Lung microvascular endothelial cell (primary cell): ENCODE data around the gene NPHP4. TPM values are rescaled to one million over a fixed set of nuclear protein-coding genes. Genes with fewer than 3 reads are reported as not detected.
"Not testable (repeated sequence)": the region's sequence is repeated elsewhere in the genome, so short reads cannot be mapped to it uniquely, and the experiment has no call there.

Experiments
- DNase-seq, 2 donors: peaks; one replicate each; pipeline versions ENCODE4 v3.0.0 to v3.0.0-alpha.2; 2010; ENCODE audit warnings: low read depth in 2 of 2
- total RNA-seq: library from RNA; depleted of rRNA; stranded (reverse); fragments of >200 nt; gene quantifications from 2 replicates; pipeline ENCODE4 v1.2.1, GENCODE V29; 2014

Gene NPHP4
- total RNA-seq, 1 donor from 2014 or later = 1.4 TPM

DNA sequence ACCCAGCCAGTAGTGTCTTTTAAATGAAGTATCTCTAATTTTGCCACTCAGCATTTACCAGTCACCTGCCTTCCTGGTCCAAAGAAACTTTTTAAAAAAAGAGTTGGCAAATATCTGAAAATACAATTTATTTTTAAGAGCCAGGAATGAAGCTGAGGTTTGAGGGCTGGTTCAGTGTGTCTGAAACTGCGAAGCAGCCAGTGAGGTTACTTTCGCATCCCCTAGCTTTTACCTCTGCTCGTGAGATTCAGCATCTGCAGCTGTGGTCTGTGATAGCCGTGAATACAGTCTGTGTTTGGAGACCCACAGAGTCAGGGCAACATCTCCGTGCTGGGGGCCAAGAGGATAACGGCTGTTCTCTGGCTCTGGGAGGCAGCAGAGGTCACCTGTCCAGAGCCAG lies 32.2 kb upstream of the NPHP4 start:
- no peak for DNase-seq

DNA sequence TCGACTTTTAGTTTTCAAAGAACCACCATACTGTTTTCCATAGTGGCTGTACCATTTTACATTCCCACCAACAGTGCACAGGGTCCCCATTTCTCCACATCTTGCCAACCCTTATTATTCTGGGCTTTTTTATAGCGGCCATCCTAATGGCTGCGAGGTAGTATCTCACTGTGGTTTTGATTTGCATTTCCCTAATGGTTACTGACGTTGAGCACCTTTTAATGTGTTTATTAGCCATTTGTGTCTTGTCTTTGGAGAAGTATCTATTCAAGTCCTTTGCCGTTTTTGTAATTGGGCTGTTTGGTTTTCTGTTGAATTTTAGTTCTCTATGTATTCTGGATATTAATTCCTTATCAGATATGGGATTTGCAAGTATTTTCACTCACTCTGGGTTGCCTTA lies 31.1 kb upstream of the NPHP4 start:
- no peak for DNase-seq

DNA sequence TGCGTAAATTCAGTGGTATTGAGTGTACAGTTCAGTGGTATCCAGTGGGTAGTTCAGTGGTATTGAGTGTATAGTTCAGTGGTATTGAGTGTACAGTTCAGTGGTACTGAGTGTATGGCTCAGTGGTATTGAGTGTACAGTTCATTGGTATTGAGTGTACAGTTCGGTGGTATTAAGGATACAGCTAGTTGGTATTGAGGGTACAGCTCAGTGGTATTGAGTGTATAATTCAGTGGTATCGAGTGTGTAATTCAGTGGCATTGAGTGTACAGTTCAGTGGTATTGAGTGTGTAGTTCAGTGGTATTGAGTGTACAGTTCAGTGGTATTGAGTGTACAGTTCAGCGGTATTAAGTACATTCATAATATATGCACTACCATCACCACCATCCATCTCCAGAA lies 30.0 kb upstream of the NPHP4 start:
- DNase-seq = no peak

DNA sequence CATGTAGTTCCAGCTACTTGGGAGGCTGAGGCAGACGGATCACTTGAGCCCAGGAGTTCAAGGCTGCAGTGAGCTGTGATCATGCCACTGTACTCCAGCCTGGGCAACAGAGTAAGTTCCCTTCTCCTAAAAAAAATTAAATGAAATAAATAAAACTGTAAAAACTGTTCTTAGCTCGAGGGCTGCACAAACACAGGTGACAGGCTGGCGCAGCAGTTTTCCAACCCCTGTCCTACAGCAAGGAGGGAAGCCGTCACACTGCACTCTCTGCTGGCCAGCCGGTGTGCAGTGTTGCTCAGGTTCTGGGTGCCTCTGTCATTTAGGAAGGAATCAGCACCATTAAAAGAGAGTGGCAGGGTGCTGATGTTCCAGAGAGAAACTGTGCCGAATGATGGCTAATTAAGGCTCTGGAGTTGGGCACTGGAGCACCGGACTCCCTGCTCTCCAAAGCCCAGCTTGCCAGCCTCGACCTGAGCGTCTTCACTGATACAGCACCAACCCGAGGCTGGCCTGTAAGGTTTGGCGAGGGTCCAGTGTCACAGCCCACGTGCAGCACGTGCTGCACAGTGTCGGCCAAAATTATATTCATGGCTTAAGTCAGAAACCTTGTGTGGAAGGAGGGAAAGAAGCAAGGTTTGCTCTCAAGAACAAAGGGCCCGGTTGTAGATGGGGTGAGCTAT lies 27.1 kb upstream of the NPHP4 start:
- no peak for DNase-seq

DNA sequence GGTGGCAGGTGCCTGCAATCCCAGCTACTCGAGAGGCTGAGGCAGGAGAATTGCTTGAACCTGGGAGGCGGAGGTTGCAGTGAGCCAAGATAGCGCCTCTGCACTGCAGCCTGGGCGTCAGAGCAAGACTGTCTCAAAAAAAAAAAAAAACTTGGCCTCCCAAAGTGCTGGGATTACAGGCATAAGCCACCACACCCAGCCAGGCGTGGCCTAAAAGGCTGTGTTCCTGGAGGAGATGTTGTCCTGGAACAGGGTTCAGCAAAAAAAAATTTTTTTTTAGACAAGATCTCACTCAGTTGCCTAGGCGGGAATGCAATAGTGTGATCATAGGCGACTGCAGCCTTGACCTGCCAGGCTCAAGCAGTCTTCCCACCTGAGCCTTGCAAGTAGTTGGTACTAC lies 25.4 kb upstream of the NPHP4 start:
- not testable (repeated sequence) for DNase-seq

DNA sequence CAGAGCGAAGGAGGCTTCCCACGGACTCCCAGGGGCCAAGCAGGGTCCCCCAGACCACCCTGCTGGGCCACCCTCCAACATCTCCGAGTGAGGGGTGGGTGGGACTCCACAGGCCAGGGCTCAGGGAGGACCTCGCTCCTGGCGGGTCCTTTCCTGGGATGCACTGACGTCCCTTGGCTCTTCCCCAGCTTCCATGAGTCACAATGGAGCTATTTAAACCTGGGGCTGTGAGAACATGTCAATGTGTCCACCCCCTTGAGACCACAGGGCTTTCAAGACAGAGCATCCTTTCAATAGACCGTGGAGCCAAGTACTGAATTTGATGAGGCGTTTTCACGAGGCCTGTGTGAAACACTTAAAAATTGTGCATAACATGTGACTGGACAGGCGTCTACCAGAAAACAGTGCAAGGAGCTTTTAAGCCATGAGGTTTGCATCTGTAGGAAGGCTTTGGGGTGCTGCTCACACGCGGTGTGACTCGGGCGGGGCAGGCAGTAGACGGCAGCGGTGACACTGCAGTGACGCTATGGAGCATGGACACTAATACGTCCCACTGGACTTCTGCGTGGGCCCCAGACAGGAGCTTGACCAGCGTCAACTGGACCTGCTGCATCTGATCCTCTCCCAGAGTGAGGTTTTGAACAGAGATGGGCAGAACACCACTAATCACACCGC lies 24.1 kb upstream of the NPHP4 start:
- DNase-seq = no peak

DNA sequence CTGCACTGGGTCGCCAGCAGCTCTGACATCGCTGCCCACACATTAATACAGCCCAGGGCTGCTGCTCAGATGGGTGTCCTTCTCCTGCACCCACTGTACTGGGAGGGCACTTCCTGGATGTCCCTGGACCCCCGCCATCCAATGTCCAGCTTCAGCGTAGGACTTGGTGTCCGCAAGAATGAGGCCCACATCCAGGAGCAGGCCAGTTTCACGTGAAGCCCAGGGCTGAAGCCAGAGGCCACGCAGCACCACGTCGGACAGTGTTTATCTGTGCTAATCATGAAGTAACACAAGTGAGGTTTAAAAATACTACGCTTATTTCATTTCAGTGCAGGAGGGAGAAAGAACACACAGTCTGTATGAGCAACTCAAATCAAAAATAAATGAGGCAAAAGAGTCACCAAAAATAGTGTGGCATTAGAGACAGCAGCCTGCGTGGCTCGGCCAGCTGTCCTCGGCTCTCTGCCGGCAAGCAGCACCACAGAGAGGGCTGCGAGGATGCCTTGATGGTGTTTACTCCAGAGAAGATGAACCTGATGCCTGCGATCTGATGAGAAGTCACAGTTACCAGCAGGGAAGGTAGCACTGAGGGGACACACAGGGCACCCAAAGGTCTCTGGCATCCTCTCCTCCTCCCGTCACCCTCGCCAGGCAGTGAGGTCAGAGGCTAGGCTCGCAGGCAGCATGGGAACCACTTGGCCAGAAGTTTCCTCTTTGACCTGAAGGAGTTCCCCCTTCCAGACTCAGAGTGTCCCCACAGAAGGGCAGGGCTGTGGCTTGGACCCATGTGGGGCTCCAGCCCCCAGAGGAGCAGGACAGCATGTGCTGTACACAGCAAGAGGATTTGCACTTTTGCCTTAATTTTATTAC lies 22.1 kb upstream of the NPHP4 start:
- no peak for DNase-seq

DNA sequence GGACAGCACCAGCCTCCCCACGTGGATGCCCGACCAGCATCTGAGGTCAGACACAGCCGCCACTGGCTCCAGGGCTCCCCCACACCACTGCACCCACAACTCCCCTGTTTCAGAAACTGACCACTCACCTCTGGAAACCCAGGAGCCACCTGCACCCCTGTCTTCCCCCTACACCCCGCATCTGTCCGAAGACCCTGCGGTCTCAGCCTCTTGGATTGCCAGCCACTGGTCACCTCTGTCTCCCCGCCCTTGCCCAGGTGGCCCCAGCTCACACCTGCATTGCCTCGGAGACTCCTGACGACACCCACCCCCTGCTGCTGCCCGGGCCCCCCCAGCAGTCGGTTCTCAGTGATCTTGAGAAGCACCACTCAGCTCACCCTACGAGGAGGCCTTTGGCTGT lies 21.3 kb upstream of the NPHP4 start:
- no peak for DNase-seq

DNA sequence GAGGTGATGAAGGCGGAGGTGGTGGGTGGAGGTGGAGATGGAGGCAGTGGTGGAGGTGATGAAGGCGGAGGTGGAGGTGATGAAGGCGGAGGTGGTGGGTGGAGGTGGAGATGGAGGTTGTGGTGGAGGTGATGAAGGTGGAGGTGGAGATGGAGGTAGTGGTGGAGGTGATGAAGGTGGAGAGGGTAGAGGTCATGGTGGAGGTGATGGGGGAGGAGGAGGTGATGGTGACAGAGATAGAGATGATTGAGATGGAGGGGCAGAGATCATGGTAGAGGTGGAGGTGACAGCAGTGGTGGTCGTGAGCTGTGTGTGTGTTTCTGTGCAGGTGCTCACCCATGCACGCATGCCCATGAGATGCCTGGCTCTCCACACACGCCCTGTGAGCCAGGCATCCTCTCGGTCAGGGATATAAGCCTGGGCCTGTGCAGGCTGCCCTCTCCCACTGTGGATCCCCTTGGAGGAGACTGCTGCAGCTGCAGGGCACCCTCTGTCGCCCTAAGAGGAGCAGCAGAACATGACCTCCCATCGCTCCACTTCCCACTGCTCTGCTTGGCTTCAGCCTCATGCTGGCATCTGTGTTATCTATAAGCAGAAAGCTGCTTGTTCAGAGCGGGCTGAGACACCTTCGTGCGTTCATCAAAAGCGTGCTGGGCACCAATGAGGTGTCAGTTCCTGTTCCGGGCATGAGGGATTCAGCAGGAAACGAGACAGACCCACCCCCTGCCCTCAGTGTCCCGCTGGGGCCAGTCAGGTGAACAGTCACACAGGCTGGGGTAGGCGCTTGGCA lies 20.5 kb upstream of the NPHP4 start:
- DNase-seq = no peak

DNA sequence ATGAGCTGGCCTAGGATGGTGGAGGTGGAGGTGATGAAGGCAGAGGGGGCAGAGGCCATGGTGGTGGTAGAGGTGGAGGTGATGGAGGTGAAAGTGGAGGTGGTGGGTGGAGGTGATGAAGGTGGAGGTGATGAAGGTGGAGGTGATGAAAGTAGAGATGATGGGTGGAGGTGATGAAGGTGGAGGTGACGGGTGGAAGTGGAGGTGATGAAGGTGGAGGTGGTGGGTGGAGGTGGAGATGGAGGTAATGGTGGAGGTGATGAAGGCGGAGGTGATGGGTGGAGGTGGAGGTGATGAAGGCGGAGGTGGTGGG lies 19.7 kb upstream of the NPHP4 start:
- no peak for DNase-seq

DNA sequence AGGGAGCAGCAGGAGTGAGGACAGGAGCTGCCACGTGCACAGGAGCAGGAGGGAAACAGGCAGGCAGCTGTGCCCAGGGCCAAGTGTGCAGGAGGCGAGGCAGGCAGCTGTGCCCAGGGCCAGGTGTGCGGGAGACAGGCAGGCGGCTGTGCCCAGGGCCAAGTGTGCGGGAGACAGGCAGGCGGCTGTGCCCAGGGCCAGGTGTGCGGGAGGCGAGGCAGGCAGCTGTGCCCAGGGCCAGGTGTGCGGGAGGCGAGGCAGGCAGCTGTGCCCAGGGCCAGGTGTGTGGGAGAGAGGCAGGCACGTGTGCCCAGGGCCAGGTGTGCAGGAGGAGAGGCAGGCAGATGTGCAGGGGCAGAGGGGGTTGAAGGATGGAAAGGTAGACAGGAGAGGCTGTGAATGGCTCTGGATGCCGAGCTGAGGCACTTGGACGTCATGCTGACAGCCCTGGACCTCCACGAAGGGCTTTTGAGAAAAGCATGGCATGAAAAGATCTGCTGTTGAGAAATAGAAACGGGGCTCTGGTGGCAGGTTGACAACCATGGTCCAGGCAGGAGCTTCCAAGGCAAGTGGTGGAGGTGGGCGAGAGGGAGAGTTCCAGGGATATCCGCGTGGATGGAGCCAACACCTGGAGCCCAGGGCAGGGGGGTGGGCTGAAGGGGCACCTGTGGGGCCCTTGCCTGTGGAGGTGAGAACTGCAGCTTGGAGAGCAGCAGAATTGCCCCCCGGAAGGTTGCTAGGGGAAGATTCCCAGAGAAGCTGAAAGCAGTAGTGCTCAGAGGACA lies 19.1 kb upstream of the NPHP4 start:
- DNase-seq = no peak

DNA sequence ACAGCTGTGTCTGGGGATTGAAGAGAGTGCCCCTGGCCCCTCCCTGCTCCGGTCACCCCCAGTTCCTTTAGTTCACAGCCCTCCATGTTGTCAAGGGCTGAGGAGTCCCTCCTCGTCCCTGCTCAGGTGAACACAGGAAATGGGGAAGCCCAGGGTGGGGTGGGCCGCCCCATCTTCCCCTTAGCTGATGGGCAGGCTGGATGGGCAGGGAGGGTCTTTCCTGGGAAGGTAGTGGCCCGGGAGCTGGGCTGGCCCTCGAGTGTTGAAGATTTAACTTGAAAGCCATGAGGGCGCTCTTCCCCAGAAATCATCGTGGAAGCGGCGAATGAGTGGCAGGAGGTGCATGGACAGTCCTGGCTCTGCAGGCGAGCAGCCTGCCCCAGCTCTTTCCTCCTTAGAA lies 18.3 kb upstream of the NPHP4 start:
- no peak for DNase-seq

DNA sequence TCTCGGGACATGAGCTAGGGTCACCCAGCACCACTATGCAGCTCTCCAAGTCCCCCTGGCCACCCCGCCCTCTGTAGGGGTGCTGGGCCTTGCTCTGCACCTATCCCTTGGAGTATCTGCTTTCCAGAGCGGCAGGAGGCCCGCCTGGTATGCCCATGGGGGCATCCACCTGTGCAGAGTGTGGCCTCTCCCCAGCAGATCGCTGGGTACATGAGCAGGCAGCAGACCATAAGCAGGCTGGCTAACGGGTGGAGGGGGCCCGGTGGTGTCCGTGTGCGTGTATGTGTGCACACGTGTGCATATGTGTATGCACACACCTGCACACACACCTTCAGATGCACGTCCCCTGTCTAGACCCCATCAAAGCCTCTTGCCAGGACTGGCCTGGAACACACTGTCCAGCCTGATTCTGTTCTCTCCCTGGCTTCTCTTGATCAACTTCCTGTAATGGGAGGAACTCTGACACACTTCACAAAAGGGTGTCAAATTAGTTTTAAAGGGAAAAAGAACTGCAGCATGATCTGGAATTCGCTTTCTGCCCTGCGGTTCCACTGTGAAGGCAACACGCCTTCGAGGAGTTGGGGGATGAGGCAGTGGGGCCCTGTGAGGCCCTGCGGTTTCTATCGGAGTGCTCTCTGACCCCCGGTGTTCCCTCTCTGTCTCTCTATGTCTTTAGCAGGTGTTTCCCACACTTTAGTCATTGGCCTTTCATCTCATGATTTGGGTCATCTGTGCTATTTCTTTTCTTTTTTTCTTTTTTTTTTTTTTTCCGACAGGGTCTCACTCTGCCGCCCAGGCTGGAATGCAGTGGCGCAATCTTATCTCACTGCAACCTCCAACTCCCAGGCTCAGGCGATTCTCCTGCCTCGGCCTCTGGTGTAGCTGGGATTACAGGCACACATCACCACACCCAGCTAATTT lies 17.2 kb upstream of the NPHP4 start:
- no peak for DNase-seq

DNA sequence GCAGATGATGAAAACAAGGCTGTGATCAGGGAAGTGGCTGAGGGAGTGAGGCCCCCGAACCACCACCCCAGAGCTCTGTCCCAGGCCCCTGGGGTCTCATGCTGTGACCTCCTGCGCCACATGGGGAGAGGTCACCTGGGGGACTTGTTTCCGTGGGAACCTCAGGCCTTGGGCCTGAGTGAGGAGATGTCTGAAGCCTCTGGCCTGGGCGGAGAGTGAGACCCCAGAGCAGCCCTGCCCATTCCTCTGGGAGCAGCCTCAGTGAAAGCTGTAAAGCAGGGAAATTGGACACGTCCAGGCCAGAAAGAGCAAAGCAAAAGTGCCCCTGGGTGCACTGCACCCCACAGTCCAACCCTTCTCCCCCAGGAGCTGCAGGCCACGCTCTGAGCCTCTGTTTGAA lies 16.5 kb upstream of the NPHP4 start:
- DNase-seq = no peak

DNA sequence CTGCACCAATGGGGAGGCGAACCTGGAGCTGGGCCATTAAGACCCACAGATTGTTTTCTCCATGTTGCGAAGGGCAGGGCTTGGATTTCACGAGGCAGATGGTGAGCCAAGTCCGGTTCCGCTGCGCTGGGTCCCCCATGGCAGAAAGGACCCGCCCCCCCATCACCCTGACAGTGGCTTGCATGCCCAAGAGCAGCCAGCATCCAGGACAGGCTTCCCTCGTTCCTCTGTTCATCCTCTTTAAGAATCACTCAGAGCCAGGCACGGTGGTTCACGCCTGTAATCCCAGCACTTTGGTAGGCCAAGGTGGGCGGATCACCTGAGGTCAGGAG lies 15.8 kb upstream of the NPHP4 start:
- no peak for DNase-seq

DNA sequence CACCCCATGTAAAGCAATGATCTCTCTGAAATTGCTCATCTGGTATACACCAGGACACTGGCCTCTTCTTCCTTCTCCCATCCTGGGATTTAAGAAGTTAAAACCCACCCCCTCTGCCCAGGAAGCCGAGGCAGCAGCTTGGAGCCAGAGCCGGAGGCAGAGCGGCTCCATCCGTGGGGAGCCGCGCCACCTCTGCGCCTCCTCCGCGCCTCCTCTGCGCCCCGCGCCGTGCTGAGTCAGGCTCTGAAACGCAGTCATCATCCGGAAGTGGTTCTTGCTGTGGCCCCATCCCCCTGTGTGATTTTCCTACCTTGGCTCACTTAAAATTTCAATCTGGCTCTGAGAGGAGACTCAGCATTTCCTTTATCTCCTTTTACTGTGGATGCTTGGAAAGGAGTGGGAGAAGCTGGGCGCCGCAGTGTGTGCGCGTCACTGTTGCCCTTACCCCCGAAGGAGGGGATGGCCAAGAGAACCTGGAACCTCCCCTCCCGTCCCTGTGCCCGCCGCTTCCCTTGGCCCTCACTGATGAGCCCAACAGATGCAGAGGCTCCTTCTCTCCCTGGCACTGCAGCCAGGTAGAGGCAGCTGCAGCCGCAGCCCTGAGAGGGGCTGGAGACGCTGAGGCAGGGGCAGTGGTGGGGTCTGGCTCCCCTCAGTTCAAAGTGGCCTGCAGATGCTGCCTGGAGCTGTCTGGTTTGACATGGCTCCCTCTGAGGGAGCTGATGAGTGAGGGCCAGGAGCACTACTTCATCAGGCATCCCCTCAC lies 15.3 kb upstream of the NPHP4 start:
- no peak for DNase-seq

DNA sequence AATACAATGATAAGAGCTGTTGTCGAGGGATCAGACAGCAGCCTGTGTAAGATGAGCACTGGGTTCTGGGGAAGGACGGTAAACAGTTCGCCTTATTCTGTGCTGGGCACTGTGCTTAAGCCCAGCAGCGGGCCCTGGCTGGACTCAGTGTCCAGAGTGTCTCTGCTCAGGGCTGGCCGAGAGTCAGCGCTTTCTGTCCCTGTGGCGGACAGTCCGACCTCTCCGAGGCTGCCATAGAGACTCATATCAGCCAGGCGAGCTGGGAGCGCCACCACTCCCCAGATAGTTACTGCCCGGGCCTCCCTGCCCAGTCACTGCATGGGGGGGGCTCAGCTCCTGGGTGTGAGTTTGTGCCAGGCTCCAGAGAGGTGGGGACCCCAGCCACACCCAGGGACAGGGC lies 14.7 kb upstream of the NPHP4 start:
- DNase-seq = no peak

DNA sequence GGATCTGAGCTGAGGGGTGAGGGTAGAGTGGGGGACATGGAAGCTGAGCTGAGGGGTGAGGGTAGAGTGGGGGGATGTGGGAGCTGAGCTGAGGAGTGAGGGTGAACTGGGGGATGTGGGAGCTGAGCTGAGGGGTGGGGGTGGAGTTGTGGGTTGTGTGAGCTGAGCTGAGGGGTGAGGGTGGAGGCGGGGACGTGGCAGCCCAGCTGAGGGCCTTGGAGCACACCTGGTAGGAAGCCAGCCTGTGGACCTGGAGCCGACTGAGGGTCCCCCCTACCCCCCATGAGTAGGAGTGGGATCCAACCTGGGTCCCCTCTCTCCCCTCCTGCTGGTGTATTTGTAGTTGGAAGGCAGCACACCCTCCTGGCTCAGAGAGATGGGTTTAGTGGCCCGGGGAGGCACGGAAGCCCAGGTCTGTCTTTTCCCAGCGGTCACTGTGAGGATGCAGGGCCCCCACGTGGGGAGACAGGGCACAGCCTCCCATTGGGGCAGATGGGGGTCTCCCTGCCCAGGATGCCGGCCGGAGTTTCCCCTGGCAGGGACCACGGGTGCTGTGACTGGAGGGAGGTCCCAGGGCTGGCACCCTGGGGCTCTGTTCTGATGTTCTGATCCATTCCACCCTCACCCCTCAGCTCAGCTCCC lies 13.2 kb upstream of the NPHP4 start:
- DNase-seq = no peak
